ENCODE measurements around the gene PTHLH. TPM values are rescaled to one million over a fixed set of nuclear protein-coding genes. Genes with fewer than 3 reads are reported as not detected.

The PTHLH gene
- polyA plus RNA-seq, 1 experiment: 1.9 TPM

GRCh38 chr12:27915021-27915420 lies 57.5 kb downstream of the PTHLH start:
- ChIA-PET POLR2A (no interaction called here), CTCF (no interaction called here)
- H3K27ac ChIP-seq (ENCODE audit: low read depth, low read length): no peak overlapping the region
- H3K4me3 ChIP-seq (ENCODE audit: low read depth, low read length): no peak overlapping the region
- H3K27me3 ChIP-seq (ENCODE audit: control insufficient read depth, insufficient read depth, low read length): no peaks in the 10 kb centered on the region
- H3K9me3 ChIP-seq (ENCODE audit: control insufficient read depth, insufficient read depth, low read length): no peaks in the 10 kb centered on the region
- no peak for TF ChIP-seq CTCF (IDR thresholded peaks at IDR 0.05; ENCODE audit: low read depth, low read length)
- no peak for DNase-seq (ENCODE audit: low read depth, low spot score)

DNA sequence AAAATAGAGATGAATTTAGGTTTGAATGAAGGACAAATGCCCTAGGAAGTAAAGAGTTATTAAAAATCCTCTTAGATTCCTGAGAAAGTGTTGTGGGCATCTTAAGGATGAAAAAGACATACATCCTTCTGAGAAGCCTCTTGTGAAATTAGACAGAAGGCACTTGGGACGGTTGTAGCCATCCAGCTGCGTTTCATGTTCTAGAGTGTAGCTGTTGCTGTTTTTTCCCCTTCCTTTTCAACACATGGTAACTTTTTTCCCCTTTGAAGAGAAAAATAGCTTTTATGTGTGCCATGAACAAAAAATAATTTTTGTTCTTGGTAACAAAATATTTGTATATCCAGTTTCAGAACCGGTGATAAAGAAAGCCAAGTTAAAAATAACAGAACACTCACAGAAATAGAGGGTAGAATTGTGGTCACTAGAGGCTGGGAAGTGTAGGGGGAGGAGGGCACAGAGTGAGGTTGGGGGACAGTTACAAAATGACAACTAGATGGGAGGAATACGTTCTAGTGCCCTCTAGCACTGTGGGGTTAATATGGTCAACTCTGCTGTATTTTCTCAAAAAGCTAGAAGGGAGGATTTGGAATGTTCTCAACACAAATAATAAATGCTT lies 58.4 kb downstream of the PTHLH start:
- Histone ChIP-seq H3K27me3 (ENCODE audit: control insufficient read depth, insufficient read depth, low read length) (no peaks in the 10 kb centered on the region), H3K4me3 (ENCODE audit: low read depth, low read length) (no peak overlapping the region), H3K9me3 (ENCODE audit: control insufficient read depth, insufficient read depth, low read length) (no peaks in the 10 kb centered on the region), H3K27ac (ENCODE audit: low read depth, low read length) (no peak overlapping the region)
- no peak for TF ChIP-seq CTCF (IDR thresholded peaks at IDR 0.05; ENCODE audit: low read depth, low read length)
- DNase-seq (ENCODE audit: low read depth, low spot score): no peak
- CTCF ChIA-PET: no interaction called here
- POLR2A ChIA-PET: no interaction called here

DNA sequence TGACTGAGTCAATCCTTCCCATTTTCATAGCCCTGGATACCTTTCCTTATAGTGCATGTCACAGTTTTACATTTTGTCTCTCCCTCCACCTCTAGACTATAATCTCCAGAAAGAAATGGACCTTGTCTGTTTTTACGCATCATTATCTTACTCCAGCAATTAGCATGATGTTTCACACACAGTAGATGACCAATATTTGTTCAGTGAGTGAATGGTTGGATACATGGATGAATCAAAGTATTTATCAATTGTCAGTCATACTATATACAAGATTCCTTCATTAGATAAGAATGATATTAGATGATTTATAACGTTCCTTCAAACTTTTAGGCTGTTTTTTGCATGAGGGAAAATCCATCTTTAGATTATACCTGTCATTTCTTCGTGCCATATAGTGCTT lies 61.1 kb downstream of the PTHLH start:
- no peak overlapping the region for H3K27ac ChIP-seq (ENCODE audit: low read depth, low read length)
- H3K27me3 ChIP-seq (ENCODE audit: control insufficient read depth, insufficient read depth, low read length): no peaks in the 10 kb centered on the region
- H3K9me3 ChIP-seq (ENCODE audit: control insufficient read depth, insufficient read depth, low read length): no peaks in the 10 kb centered on the region
- TF ChIP-seq CTCF (IDR thresholded peaks at IDR 0.05; ENCODE audit: low read depth, low read length): no peak
- H3K4me3 ChIP-seq (ENCODE audit: low read depth, low read length): no peak overlapping the region
- ChIA-PET POLR2A (no interaction called here), CTCF (no interaction called here)
- DNase-seq (ENCODE audit: low read depth, low spot score): no peak

Small RNA genes within 50 kb of the gene (small RNA-seq; reads per million reads assigned to genes)
- gene AC008011.1 (ENCODE audit: insufficient read length, low read depth): not detected

Other genes with a start within 250 kb of the PTHLH start
- gene KLHL42, start 192.5 kb downstream of the PTHLH start, polyA plus RNA-seq (2011; rRNA removed): 21.3 and 25.4 TPM in 2 replicates
- gene MANSC4, start 192.5 kb downstream of the PTHLH start, polyA plus RNA-seq (2011; rRNA removed): not detected in 2 replicates
- 13.6 and 21.0 TPM in 2 replicates for gene CCDC91, start 217.7 kb upstream of the PTHLH start, polyA plus RNA-seq (2011; rRNA removed)